ENCODE measurements around the gene SRP68. TPM values are rescaled to one million over a fixed set of nuclear protein-coding genes. Genes with fewer than 3 reads are reported as not detected.

The SRP68 gene
- total and polyA plus RNA-seq, 7 experiments from 2014 or later = 69.6 to 105 (median 91.9) TPM

GRCh38 chr17:76092526-76093413, 20.5 kb upstream of the SRP68 start:
- intact Hi-C loops (cut with micrococcal nuclease) = no loop called here
- DNase-seq (no peak), ATAC-seq (no peak)
- H3K36me3 ChIP-seq (ENCODE audit: control insufficient read depth in 2 of 3, insufficient read depth in 3 of 3, low read length in 3 of 3) = peaks cover 10 to 94% (median 26%) of the 10 kb centered on the region in 3 experiments
- H3K27ac ChIP-seq (ENCODE audit: low read depth, low read length) = no peak overlapping the region
- H3K9me3 Mint-ChIP-seq = peaks cover 0 to 3% (median 0%) of the 10 kb centered on the region in 11 donors
- ChIA-PET CTCF (interaction anchor here (0.7 kb wide), 1 partner anchor 77 kb away, joined by 3 read pairs; no protein-coding TSS in a partner anchor), POLR2A (interaction anchor here (1.5 kb wide), 1 partner anchor 10 kb away, joined by 7 read pairs; the partner anchor contains the start of gene EXOC7)
- no peaks in the 10 kb centered on the region for H3K27me3 ChIP-seq (ENCODE audit: control insufficient read depth in 2 of 2, insufficient read depth in 2 of 2, low read length in 2 of 2)
- H3K4me3 ChIP-seq (ENCODE audit: low read length) = no peak overlapping the region
- H3K27me3 Mint-ChIP-seq = no peaks in the 10 kb centered on the region
- peak overlapping the region in 3 of 9 donors; percentile 46 to 60 (median 49) for H3K27ac Mint-ChIP-seq
- no peaks in the 10 kb centered on the region for H3K4me1 ChIP-seq (ENCODE audit: control insufficient read depth in 2 of 2, insufficient read depth in 2 of 2, low read length in 2 of 2)
- no peaks in the 10 kb centered on the region for H3K9me3 ChIP-seq (ENCODE audit: control insufficient read depth in 2 of 3, low read length in 3 of 3)
- peak overlapping the region in 1 of 10 donors; percentile 21 for H3K4me3 Mint-ChIP-seq
- peaks cover 0 to 11% (median 9%) of the 10 kb centered on the region in 7 donors for H3K4me1 Mint-ChIP-seq
- peaks cover 3 to 41% (median 10%) of the 10 kb centered on the region in 5 donors for H3K36me3 Mint-ChIP-seq

GRCh38 chr17:76091526-76092286, 19.4 kb upstream of the SRP68 start:
- ChIA-PET POLR2A (interaction anchor here (1.5 to 3.5 kb wide), 2 partner anchors 11 to 12 kb away, joined by 7 to 13 read pairs; partner anchors contain the start of gene EXOC7), CTCF (interaction anchor here (0.7 to 0.9 kb wide), 2 partner anchors 76 to 306 kb away, joined by 3 read pairs; no protein-coding TSS in a partner anchor)
- Histone ChIP-seq H3K27ac (ENCODE audit: low read depth, low read length) (peak overlapping the region; percentile 50), H3K36me3 (ENCODE audit: control insufficient read depth in 2 of 3, insufficient read depth in 3 of 3, low read length in 3 of 3) (peaks cover 10 to 96% (median 26%) of the 10 kb centered on the region in 3 experiments), H3K9me3 (ENCODE audit: control insufficient read depth in 2 of 3, low read length in 3 of 3) (no peaks in the 10 kb centered on the region), H3K4me1 (ENCODE audit: control insufficient read depth in 2 of 2, insufficient read depth in 2 of 2, low read length in 2 of 2) (no peaks in the 10 kb centered on the region), H3K27me3 (ENCODE audit: control insufficient read depth in 2 of 2, insufficient read depth in 2 of 2, low read length in 2 of 2) (no peaks in the 10 kb centered on the region), H3K4me3 (ENCODE audit: low read length) (no peak overlapping the region)
- H3K4me1 Mint-ChIP-seq = peaks cover 0 to 11% (median 9%) of the 10 kb centered on the region in 7 donors
- peak overlapping the region in 9 of 10 donors; percentile 35 to 75 (median 70) for H3K4me3 Mint-ChIP-seq
- peaks cover 0 to 3% (median 0%) of the 10 kb centered on the region in 11 donors for H3K9me3 Mint-ChIP-seq
- H3K27ac Mint-ChIP-seq = peak overlapping the region; percentile 76 to 93 (median 90)
- intact Hi-C loops (cut with micrococcal nuclease) = no loop called here
- DNase-seq (peak in 3 of 9 donors; percentile 23 to 50 (median 39)), ATAC-seq (peak; percentile 71)
- peaks cover 3 to 35% (median 9%) of the 10 kb centered on the region in 5 donors for H3K36me3 Mint-ChIP-seq
- H3K27me3 Mint-ChIP-seq = no peaks in the 10 kb centered on the region

- ATAC-seq = no peak
- Histone ChIP-seq H3K27ac (ENCODE audit: low read depth, low read length) (no peak overlapping the region), H3K4me1 (ENCODE audit: control insufficient read depth in 2 of 2, insufficient read depth in 2 of 2, low read length in 2 of 2) (no peaks in the 10 kb centered on the region), H3K4me3 (ENCODE audit: low read length) (no peak overlapping the region), H3K27me3 (ENCODE audit: control insufficient read depth in 2 of 2, insufficient read depth in 2 of 2, low read length in 2 of 2) (no peaks in the 10 kb centered on the region), H3K36me3 (ENCODE audit: control insufficient read depth in 2 of 3, insufficient read depth in 3 of 3, low read length in 3 of 3) (peaks cover 7 to 99% (median 25%) of the 10 kb centered on the region in 3 experiments), H3K9me3 (ENCODE audit: control insufficient read depth in 2 of 3, low read length in 3 of 3) (no peaks in the 10 kb centered on the region)
- POLR2A ChIA-PET = interaction anchor here (0.6 to 3.5 kb wide), 3 partner anchors 10 to 214 kb away, joined by 3 to 13 read pairs (median 4); partner anchors contain the start of gene EXOC7
- DNase-seq = no peak
- peaks cover 0 to 3% (median 0%) of the 10 kb centered on the region in 11 donors for H3K9me3 Mint-ChIP-seq
- peaks cover 0 to 11% (median 6%) of the 10 kb centered on the region in 7 donors for H3K4me1 Mint-ChIP-seq
- CTCF ChIA-PET = no interaction called here
- H3K4me3 Mint-ChIP-seq = no peak overlapping the region
- H3K36me3 Mint-ChIP-seq = peaks cover 0 to 31% (median 6%) of the 10 kb centered on the region in 5 donors
- intact Hi-C loops (cut with micrococcal nuclease) = no loop called here
- H3K27me3 Mint-ChIP-seq = no peaks in the 10 kb centered on the region
- peak overlapping the region in 1 of 9 donors; percentile 88 for H3K27ac Mint-ChIP-seq
Observed at GRCh38 chr17:76090517-76091129, 18.3 kb upstream of the SRP68 start.

- Histone ChIP-seq H3K4me1 (ENCODE audit: control insufficient read depth in 2 of 2, insufficient read depth in 2 of 2, low read length in 2 of 2) (no peaks in the 10 kb centered on the region), H3K27me3 (ENCODE audit: control insufficient read depth in 2 of 2, insufficient read depth in 2 of 2, low read length in 2 of 2) (no peaks in the 10 kb centered on the region), H3K4me3 (ENCODE audit: low read length) (no peak overlapping the region), H3K36me3 (ENCODE audit: control insufficient read depth in 2 of 3, insufficient read depth in 3 of 3, low read length in 3 of 3) (peaks cover 4 to 99% (median 31%) of the 10 kb centered on the region in 3 experiments), H3K9me3 (ENCODE audit: control insufficient read depth in 2 of 3, low read length in 3 of 3) (no peaks in the 10 kb centered on the region), H3K27ac (ENCODE audit: low read depth, low read length) (no peak overlapping the region)
- ChIA-PET POLR2A (interaction anchor here (0.6 to 3.5 kb wide), 3 partner anchors 9 to 213 kb away, joined by 3 to 13 read pairs (median 4); partner anchors contain the start of gene EXOC7), CTCF (interaction anchor here (1.9 kb wide), 1 partner anchor 76 kb away, joined by 5 read pairs; no protein-coding TSS in a partner anchor)
- peaks cover 0 to 30% (median 6%) of the 10 kb centered on the region in 5 donors for H3K36me3 Mint-ChIP-seq
- DNase-seq = no peak
- intact Hi-C loops (cut with micrococcal nuclease) = no loop called here
- H3K4me1 Mint-ChIP-seq = peaks cover 0 to 11% (median 6%) of the 10 kb centered on the region in 7 donors
- ATAC-seq = no peak
- H3K27me3 Mint-ChIP-seq = no peaks in the 10 kb centered on the region
- H3K27ac Mint-ChIP-seq = peak overlapping the region in 2 of 9 donors; percentile 32 to 49
- no peak overlapping the region for H3K4me3 Mint-ChIP-seq
- peaks cover 0 to 3% (median 0%) of the 10 kb centered on the region in 11 donors for H3K9me3 Mint-ChIP-seq
Observed at GRCh38 chr17:76089680-76090516, 17.6 kb upstream of the SRP68 start.

- Histone ChIP-seq H3K9me3 (ENCODE audit: control insufficient read depth in 2 of 3, low read length in 3 of 3) (no peaks in the 10 kb centered on the region), H3K4me3 (ENCODE audit: low read length) (no peak overlapping the region), H3K27ac (ENCODE audit: low read depth, low read length) (no peak overlapping the region), H3K36me3 (ENCODE audit: control insufficient read depth in 2 of 3, insufficient read depth in 3 of 3, low read length in 3 of 3) (peaks cover 4 to 99% (median 31%) of the 10 kb centered on the region in 3 experiments), H3K27me3 (ENCODE audit: control insufficient read depth in 2 of 2, insufficient read depth in 2 of 2, low read length in 2 of 2) (no peaks in the 10 kb centered on the region), H3K4me1 (ENCODE audit: control insufficient read depth in 2 of 2, insufficient read depth in 2 of 2, low read length in 2 of 2) (no peaks in the 10 kb centered on the region)
- no peaks in the 10 kb centered on the region for H3K27me3 Mint-ChIP-seq
- ATAC-seq (no peak), DNase-seq (no peak)
- H3K9me3 Mint-ChIP-seq = peaks cover 0 to 3% (median 0%) of the 10 kb centered on the region in 11 donors
- ChIA-PET CTCF (interaction anchor here (0.5 to 1.9 kb wide), 2 partner anchors 8 to 75 kb away, joined by 3 to 5 read pairs; no protein-coding TSS in a partner anchor), POLR2A (interaction anchor here (1.6 to 3.5 kb wide), 2 partner anchors 9 to 14 kb away, joined by 4 to 13 read pairs; partner anchors contain the start of gene EXOC7)
- no peak overlapping the region for H3K27ac Mint-ChIP-seq
- H3K36me3 Mint-ChIP-seq = peaks cover 0 to 33% (median 11%) of the 10 kb centered on the region in 5 donors
- peaks cover 0 to 11% (median 6%) of the 10 kb centered on the region in 7 donors for H3K4me1 Mint-ChIP-seq
- intact Hi-C loops (cut with micrococcal nuclease) = no loop called here
- no peak overlapping the region for H3K4me3 Mint-ChIP-seq
Observed at GRCh38 chr17:76088868-76089576, 16.7 kb upstream of the SRP68 start.

Data from naive thymus-derived CD4-positive, alpha-beta T cell (primary cell).